GM21360 (cell line): Measurements from ENCODE around the gene CFAP65.
A peak's percentile ranks its signal among the peaks of the same experiment; 100 is the strongest.

Experiments
- ATAC-seq: cut with Tn5 transposase; IDR thresholded peaks from one replicate; pipeline ENCODE4 v1.9.1; 2021; ENCODE audit warnings: mild to moderate bottlenecking, moderate library complexity; ENCODE audit not compliant: unreplicated experiment

CFAP65 gene

DNA sequence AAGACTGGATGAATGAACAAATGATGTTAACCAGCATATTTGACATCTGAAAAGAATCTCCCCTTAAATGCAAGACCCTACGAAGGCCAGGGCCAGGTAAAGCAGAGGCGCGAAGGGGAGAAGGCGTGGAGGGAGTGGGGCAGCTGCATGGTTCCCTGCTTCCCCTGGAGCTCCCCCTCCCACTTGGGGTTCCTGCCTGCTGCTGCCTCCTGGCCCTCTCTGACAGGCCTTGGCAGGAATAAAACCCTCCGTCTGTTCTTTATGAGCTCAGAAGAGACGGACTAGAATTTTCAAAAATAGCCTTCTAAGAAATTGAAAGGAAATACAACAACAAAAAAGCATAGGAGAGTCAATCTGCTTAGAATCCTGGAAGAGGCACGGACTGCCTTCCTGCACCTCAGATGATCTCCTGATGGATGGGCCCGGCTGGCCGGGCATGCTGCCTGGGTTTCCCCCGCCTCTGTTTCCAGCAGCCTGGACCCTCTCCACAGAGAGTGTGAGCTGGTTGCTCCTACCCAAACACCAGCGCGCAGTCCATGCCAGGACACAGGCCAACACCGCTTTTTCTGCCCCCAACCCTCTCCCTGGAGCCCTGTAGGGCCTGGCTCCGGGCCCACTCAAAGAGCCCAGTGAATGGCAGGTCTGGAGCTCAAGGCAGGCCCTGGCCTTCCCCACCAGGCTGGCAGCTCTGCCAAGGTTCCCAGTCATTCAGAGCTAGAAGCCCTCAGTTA lies 23.9 kb downstream of the CFAP65 start:
- no peak for ATAC-seq

DNA sequence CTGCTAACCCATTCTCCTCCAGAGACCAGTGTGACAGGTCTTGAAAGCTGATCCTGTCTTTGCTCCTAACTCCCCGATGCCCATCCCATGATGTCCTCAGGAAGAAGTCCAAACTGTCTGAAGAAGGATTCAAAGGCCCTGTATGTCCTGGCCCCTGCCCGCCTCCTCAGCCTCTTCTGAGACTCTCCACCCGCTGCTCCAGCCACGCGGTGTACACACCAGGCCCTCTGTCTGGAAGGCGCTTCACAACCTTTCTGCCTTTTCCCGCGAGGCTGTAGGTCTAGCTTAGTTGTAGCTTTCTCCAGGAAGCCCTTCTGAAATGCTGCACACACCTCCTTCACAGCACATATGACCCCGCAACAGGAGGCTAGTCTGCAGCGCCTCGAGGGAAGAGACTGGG lies 24.6 kb downstream of the CFAP65 start:
- ATAC-seq = no peak

DNA sequence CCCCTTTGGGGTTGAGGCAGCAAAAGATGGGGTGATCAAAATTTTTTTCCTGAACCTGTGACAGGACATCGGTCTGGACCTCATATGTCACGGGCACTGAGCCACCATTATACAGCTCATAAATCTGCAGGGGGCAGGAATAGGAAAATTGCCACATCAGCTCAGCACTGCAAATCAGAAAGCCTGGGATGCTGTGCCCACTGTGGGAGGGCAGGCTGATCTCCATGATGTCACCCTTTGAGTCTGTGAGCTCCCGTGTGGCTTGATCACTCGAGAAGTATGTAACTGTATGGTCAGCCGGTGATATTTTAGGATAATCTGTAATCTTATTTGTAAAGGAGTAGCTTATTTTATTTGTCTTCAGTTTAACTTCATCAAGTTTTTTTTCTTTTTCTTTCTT lies 30.4 kb downstream of the CFAP65 start:
- no peak for ATAC-seq

DNA sequence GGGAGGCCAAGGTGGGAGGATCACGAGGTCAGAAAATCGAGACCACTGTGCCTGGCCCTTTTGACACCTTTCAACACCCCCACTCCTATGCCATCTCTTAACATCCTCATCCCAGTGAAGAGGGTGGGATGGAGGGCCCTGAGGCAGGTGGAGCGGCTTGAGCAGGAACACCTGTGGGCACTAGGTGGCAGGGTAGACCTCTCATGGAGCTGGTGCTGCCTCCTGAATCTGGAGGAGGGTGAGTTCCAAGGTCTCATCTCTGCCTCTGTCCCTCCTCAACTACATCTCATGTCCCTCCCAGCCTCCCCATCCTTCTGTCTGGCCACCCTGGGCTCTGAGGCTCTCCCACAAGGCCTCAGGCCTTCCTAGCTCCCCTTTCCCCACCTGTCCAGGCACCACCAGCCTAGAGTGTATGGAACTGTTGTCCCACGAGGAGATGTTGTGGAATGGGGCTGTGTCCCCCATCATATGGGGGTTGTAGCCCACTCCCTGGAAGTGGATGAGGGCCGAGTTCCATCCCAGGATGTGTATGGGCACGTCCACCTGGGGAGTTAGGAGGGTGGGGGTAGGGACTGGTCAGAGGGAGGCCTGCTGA lies 31.1 kb downstream of the CFAP65 start:
- no peak for ATAC-seq

- ATAC-seq = no peak
Observed at GRCh38 chr2:219009294-219009693, 32.0 kb downstream of the CFAP65 start.

DNA sequence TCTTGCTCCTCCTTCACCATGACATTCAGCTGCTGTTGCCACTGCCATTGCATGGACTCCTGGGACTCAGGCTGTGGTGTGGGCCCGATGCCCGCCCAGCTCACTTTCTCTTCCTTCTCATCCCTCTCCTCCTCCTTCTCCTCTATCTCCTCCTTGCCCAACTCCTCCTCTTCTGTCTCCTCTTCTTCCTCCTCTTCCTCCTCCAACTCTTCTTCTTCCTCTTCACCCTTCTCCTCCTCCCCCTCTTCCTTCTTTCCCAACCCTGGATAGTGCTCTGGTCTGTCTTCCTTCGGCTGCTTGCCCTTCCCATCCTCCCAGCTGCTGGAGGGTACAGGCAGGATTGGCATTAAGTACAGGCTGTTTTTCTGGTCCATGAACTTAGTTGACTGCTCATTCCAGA lies 37.3 kb downstream of the CFAP65 start:
- no peak for ATAC-seq

- ATAC-seq = no peak
Observed at GRCh38 chr2:219003267-219003634, 38.1 kb downstream of the CFAP65 start.

DNA sequence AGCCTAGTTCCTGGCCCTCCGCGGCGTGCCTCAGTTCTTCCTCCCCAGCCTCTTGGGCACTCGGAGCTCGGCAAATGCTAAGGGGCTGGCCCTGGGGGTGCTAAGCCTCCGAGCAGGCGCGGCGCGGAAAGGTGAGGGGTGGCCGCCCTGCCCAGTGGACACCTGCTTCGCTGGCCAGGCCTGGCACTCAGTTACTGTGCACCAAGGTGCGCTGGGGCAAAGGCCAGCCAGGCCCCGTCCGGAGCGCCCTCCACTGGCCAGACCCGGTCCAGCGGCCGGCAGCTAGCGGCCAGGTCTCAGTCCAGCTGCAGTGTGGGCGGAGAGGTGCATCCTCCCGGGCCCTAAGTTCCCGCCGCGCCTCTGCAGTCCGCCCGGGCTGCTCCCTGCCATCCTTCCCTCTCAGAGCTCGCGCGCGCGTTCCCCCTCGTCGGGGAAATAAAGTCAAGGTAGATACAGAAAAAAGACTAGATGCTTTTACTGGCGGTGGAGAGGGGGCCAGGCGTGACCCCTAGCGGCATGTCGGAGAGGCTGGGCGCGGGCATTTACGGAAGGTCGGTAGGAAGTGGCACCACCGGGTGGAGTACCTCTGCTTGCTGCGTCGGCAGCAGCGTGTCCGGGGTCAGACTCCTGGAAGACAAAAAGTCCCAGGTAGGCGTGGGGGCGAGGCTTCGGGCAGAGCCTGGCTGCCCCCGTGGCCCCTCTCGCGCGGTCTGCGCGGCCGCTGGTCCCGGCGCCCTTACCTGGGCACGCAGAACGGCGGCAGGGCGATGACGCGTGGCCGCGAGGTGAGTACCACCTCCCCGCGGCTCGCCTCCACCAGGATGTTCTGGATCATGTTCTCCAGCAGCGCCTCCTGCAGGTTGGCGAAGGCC lies 38.7 kb downstream of the CFAP65 start:
- ATAC-seq = no peak

GRCh38 chr2:219001577-219002394 lies 39.5 kb downstream of the CFAP65 start:
- no peak for ATAC-seq

DNA sequence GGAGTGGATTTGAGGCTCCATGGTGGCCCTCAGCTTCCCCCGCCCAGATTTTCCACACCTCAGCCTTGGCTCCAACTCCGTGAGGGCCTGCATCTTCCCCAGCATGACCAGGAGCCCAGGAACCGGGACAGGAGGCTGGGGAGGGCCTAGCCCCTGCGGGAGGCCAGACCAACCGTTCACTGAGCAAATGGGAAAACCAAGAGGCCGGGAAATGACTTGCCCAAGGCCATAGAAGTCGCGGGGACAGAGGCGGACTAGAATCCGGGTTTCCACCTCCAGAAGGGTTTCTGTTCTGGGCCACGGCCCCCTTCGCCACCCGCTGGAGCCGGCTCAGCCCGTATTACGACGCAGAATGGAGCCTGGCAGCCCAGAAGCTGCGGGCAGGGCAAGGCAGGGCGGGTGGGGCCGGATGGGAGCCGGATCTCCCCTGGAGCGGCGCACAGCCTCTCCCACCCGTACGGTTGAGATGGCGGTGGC lies 40.2 kb downstream of the CFAP65 start:
- no peak for ATAC-seq

DNA sequence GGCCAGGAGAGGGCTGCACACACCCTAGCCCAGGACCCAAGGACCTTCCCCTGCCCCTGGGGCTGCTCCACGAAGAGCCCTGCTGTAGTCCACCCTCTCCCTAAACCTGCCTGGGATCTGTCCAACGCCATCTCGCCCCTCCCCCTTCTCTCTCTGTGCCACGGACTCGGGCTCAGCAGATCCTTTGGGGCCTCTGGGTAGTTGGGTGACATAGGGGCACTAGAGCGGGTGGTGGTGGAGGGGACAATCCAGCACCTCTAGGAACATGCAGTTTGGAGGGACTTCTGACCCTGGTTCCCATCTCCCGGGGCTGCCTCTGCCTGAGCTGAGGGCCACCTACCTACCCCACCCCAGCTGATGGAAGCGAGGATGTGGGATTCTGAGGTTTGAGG lies 40.8 kb downstream of the CFAP65 start:
- no peak for ATAC-seq

DNA sequence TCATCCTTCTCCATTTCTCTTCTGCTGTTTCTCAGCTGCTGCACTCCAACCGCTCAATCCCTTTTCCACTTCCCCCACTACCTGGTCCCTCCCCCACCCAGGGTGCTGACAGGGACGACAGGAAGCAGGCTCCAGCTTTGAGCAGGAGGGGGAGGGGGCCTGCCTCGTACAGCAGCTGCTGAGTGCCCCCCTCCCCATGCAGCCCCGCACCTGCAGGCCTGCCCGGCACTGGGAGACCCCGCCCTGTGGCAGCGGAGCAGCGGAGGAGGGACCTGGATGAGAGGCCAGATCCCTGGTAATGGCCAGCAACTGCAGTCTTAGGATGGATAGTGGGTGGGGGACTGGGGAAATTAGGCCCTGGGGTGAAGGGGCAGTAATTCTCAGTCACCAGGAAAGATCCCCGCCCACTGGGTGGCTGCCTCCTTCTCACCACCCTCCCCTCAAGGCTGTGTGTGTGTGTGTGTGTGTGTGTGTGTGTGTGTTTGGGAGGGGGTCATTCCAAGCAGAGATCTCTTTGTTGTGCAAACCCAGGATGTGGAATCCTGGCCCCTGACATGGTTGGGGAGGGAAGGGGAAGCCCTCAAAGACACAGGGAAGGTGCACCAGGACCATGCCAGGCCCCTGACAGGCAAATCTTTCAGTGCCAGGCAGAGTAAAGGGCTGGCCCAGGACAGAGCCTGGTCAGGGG lies 41.3 kb downstream of the CFAP65 start:
- no peak for ATAC-seq

DNA sequence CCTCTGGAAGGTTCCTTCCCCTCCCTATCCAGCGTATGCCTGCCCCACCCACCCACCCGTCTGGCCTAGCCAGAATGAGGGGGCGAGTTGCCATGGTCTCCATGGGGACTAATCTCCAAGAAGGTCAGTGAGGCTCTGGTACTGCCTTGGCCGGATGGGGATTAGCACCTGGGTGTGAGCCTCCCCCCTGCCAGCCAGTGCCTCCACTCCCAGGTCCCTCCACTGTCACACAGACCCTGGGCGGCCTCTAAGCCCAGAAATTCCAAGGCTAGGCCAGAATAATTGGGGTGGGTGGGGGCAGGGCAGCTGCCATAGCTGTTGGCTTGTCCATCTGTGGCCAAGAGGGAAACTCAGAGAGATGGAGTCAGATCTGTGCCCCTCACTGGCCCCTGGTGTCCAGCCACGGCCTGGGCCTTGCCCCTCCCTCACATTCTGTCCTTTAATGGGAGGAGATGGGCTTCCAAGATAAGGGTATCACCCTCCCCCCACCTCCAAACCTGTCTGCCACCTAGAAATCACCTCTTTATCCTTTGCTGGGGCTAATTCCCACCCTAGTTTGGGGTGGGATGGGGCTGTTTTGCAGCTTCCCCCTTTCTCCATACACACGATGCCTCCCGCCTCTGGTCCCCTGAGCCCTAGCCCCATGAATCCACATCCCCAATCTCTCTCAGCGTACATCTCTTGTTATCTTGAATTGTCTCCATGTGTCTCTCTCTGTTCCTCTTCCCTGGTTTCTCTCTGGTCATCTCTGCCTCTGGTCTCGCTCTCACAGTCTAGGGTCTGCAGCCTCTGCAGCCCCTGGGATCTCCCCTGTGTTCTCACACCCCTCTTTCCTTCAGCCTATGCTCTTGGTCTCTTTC lies 42.1 kb downstream of the CFAP65 start:
- no peak for ATAC-seq

DNA sequence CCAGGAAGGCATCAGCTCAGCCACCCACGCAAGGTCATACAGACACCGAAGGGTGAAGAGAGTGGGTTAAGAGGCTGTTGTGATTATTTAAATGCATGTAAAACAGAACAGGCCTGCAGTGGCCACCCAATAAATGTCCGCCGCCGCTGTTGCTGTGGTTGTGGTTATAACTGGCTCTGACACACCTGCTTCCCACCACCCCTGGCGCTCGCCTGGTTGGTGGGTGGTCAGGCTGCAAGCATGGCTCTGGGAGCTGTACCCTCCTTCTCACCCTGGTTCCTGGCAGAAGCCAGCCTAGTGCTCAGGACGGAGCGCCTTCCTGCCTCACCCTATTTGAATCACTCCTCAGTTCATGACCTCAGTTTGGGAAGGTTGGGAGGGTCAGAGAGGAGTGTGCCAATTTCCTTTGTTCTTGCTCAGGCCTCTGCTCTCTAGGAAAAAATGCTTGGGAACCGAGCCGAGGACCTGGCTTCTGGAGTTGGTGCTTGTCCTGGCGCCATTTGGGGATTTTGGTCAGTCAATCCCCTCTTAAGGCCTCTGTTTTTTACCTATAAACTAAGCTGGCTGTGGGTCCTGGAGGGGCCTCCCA lies 42.8 kb downstream of the CFAP65 start:
- no peak for ATAC-seq

GRCh38 chr2:218997731-218998130 lies 43.6 kb downstream of the CFAP65 start:
- no peak for ATAC-seq

GRCh38 chr2:218996937-218997336 lies 44.4 kb downstream of the CFAP65 start:
- ATAC-seq = no peak

GRCh38 chr2:218995972-218996711 lies 45.2 kb downstream of the CFAP65 start:
- ATAC-seq = peak; percentile 48

DNA sequence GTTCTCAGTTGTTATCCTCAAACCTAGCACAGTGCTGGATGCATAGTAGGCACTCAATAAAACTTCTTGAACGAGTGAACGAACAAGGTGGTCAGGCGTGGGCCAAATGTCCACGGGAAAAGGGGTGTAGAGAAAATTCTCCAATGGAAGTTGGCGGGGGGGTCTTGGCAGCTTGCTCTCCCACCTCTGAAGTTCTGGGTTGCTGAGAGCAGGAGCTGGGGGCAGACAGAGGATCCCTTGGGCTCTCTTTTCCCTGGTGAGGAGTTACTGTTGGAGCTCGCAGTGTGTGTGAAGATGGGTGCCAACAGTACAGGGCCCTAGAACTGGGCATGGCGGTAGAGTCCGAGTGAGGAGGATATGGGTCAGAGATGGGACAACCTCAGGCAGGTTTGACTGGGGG lies 45.8 kb downstream of the CFAP65 start:
- ATAC-seq = peak; percentile 5
